OCI-M1 (cell line): ENCODE results near the gene KRT7.
"Not testable (repeated sequence)": the region's sequence is repeated elsewhere in the genome, so short reads cannot be mapped to it uniquely, and the experiment has no call there.

ENCODE experiments used
- DNase-seq: peaks from one replicate; lab custom pipeline; 2025; lab: John Stamatoyannopoulos, UW

The KRT7 gene

DNA sequence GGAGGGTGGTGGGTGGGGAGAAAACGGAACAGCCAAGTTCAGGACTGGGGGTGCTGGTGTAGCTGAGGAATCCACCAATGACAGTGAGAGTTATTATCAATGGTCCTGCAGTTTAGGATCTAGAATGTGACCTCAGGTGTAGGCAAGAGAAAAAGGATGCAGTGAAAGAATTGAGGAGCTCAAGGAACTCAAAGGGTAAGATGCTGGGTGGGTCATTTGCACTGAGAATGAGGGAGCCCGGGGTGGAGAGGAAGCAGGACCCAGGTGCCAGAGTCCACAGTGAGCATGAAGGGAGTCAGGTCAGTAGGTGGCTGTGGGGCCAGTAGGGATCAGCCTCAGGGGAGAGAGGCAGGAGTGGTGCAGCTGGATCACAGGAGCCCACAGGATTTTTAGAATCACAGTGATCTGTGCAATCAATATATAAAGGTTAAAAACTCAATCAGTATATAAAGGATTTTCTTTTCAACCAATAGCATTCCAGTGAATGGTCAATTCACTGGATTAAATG lies 3.2 kb upstream of the KRT7 start:
- DNase-seq, result no peak

DNA sequence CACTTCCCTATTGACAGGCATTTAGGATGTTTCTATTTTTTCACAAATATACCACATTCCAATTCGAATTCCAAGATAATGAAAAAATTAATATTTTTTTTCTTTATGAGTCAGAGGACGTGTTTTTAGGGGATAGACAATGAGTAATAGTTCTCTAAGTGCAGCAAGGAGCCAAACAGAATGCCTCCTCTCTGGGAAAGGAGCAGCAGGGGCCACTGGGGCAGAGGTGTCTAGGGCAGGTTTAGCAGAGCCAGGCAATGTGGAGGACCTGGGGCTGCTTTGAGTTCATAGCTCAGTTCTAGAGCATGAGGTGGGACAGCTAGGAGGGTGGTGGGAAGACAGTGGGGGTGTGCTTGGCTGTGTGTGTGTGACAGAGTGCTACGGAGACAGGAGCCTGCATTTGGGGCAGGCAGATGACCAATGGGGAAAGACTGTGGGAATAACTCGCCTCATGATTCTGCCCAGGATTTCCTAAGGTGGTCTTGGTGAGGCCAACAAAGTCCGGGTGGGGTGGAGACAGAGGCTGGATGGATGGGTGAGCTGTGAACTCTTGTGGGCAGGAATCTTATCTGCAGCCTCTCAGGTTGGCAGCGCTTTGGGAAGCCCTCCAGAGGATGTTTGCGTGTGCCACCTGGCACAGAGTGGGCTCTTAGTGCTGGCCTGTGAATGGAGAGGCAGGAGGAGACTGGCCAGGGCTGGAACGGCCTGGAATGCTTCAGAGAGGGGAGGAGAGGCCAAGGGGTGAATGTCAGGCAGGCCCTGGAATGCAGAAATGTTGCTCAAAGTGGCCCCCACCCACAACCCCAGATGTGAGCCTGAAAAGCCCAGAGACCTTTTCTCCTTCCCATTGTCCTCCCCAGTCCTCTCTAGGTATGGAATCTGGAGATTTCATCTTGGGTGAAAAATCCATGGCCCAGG lies 2.4 kb upstream of the KRT7 start:
- DNase-seq, result no peak

DNA sequence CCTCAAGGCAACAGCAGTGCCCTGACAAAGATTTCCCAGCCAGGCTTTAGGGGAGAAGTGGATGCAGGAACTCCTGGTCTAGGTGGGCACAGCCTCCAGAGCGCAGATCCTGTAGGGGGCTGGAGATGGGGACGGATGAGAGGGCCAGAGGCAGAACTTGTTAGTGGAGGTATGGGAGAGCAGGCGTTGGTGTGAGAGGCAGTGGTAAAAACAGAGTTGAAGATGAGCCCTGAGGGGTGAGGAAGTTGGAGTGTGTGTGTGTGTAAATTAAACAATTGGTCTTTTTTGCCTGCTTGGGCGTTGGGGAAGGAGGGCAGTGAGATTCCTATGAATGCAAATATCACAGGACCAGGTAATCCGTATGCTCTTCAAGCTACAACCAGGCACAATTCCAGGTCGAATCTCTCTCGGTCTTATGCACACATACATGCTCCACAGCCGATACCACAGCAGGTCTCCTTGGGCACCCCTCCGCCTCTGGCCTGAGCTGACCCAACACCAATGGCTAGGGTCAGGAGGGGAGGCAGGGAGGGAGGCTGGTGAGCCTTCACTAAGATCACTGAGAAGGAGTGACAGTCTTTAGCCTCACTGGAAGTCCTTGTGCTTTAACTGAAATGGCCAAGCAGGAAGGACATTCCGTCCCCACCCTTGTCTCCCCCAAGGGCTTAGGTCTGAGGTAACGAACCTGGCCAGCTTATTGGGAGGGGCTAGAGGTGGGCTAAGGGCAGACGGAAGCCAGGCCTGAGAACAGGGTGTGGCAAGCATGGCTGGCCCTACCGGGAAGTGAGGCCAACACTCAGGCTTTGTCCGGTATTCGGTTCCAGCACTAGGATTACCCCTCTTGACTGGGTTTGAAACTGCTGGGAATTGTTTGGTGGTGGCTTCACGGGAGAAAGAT lies 1.5 kb upstream of the KRT7 start:
- DNase-seq, result no peak

DNA sequence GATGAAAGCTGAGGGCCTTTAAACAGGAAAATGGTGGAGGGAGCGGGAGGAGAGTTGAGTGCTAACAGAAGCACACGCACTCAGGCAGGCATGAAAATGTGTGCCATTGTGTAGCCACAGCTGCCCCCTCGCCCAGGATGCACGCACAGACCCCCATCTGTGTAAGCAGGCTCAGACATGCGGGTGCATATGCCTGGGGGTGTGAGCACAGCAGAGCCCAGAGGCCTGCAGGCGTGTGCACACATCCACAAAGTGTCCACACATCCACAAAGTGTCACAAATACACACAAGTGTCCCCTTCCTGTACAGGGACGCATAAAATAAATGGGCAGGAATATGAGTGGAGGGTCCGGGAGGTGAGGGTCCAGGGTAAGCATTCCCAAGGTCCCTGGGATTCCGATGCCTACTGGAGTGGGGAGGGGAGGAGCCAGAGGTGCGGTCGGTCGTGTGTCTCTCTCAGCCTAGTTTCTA lies 805 bp upstream of the KRT7 start:
- no peak for DNase-seq

DNA sequence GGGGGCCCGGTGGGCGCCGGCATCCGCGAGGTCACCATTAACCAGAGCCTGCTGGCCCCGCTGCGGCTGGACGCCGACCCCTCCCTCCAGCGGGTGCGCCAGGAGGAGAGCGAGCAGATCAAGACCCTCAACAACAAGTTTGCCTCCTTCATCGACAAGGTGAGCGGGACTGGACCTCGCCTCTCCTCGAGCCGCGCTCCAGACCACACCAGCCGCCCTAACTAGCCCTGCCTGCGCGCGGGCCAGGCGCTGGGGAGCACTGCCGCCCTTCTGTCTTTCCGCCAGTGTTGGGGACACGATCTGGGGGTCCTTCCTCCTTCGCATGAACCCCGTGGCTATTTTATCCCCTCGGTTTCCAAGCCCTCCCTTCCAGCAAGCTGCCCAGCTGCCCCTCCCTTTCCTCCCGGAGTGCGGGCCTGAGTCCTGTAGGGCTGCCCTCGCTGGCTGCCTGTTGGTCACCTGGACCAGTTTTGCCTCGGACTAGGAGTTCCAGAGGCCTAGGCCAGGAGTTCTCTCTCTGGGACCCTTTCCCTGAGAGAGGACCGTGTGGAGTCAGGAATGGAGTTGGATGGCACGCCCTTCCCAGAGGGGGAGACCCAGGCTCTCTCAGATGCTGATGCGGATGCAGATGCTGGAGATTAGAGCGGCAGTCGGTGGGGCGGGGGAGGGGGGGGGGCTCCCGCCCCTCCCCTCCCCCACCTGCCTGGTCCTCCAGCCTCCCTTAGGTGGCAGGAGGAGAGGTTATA lies 592 bp downstream of the KRT7 start:
- DNase-seq, result no peak

DNA sequence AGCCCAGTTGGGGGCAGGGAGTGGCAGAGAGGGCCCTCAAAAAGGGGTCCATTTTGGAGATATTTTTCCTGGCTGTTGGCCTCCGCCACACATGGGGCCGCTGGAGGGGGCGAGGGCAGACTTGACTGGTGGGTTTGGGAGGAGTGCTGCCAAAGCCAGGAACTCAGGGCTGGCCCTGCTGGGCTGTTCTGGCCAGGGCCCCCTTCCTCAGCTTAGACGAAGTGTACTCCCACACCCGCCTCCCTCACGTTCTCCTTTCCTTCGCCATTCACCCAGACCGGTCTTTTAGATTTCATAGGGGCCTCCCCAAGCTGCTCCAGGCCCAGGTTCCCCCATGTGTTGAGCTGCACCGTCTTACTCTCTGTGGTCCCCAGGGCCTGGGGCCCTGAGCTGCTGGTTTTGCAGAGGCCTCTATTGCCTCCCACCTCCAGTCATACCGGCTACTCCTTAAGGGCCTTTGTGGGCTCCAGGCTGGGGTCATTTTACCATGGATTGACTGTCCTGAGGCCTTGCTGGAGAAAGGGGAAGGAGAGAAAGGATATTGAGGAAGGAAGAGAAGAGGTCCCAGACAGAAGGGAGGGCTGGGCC lies 1.3 kb downstream of the KRT7 start:
- no peak for DNase-seq

DNA sequence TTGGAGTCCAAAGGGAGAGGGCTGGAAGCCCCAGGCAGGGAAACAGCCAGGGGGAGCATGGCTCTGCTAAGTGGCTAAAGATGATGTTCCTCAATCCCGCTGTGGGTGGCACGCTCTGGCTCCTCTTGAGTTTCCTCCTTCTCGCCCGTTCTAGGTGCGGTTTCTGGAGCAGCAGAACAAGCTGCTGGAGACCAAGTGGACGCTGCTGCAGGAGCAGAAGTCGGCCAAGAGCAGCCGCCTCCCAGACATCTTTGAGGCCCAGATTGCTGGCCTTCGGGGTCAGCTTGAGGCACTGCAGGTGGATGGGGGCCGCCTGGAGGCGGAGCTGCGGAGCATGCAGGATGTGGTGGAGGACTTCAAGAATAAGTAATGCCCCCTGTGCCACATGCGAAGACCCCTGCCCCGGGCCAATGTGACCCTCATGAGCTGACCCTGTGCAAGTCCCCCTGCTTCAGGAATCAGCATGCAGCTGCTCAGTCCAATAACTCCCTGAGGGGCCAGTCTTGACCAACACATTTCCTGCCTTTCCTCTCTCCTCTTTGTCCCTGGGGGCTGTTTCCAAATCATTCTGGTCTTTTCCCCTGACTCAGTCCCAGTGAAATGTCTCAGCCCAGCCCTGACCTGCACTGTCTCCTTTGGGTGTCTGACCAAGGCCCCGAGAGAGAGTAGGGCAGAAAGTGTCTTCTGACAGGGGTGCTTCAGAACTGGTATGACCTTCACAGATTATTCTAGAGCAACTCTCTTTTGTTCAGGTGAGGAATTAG lies 2.1 kb downstream of the KRT7 start:
- no peak for DNase-seq

DNA sequence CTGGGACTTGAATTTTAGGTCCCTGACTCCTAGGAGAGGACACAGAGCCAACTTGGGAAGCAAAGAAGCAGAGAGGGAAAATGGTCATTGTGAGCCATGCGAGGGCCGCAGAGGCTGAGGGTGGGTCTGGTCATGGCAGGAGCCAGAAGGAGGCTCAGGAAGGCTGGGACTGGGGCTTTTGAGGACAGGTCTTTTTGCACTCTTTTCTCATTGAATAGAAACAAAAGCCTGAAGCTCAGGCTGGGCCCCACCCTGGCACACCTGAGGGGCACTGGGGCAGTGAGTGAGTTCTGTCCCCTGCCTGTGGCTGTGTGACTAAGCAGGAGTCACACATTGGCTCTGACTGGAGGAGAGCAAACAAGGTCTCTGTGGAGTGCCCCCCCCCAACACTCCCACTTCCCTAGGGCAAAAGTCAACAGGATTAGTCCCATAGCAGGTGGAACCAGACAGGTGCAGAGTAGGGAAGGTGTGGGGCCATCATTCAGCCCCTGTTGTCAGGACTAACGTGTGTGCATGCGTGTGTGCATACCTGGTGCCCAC lies 2.8 kb downstream of the KRT7 start:
- DNase-seq, result no peak

DNA sequence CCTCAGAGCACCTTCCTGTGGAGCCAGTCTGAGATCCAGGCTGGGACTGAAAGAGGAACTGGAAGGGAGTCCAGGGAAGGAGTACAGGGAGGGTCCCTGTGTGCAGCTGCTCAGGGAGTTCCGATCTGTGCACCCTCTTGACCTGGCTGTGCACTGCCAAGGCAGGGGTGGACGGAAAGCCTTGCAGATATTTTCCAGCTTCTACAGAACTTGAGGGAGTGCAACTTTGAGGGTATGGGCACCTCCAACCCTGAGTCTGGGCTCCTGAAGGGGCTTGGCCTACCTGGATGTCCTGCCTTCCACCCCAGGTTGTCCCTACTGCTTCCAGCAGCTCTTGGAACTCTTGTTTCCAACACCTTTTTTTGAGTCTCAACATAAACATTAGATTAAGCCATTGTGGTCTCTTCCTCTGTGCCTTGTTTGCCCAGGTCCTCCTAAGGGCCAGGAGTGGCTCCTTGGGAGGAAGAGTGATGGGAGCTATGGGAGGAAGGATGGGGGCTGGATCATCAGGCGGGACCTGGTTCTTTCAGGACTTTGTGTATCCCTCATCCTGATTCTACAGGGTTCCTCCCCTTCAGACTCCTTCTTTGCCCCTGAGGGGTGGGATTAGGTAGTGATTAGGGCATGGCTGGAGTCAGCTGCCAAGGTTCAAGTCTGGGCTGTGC lies 3.5 kb downstream of the KRT7 start:
- DNase-seq, result no peak

DNA sequence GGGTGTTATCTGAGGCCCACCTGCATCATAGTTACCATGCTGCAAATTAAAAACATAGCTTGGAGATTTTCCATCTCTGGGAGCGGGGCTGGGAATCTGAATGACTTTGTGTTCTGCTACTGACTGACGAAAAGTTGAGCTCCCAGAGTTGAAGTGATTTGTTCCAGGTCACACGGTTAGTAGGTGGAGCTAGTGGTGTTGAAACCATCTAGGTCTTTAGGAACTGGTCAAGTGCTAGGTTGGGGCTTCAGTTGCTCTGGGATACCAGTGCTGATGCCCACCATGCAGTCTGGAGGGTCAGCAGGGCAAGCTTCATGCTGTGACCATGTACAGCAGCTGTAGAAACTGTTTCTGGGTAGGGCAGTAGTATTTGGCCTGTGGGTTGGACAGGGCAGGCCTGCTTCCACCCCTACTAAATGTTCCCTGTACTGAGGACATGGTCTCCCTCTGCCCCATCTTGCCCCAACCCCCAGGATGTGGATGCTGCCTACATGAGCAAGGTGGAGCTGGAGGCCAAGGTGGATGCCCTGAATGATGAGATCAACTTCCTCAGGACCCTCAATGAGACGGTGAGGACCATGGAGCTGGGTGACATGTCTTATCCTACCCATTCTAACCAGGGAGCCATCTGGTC lies 5.3 kb downstream of the KRT7 start:
- DNase-seq, result no peak

DNA sequence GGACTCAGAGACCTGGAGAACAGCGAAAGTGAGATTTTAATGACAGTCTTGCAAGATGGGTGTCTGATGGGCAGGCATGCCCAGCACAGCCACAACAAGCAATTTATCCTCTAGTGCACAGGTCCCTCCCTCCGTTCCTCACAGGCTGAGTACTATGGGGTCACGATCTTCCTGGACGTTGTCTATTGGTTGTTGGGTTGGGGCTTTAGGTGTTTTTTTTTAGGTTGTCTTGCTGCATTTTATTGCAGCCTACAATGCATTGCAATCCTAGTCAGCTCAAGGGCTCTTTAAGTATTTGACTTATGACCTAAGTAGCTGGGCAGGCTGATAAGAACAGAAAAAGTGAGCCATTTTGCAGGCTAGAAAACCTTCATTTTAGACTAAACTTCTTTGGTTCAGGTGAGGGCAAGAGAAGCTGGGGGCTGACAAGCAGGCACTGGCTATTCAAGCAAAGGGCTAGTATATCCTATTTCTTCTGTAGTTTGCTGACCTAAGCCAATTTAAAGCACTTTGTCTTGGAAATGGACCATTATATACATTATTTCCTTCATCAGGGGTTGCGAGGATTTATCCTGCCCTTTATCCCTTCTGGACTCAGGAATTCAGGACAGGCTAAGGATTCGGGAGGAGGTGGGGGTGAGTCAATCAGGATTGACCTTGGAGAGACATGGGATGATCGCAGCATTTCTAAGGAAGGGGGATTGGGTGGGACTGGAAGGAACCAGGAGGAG lies 6.0 kb downstream of the KRT7 start:
- no peak for DNase-seq

DNA sequence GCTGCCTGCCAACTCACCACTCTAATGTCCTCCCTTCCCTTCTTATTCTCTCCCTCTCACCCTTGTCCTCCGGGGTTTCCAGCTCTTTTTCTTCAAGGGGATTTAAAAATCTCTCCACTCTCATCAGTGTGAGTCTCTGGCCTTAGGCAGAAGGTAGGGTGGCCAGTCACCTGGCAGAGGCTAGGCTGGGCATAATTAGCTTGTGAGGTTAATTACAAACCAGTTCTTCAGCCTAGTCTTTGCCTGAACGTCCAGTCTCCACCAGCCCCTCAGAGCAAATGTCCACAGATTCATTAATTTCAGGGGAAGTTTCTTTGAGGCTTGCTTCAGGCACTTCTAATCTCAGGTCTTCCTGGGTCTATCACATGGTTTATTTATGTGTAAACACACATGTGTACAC lies 6.7 kb downstream of the KRT7 start:
- no peak for DNase-seq

DNA sequence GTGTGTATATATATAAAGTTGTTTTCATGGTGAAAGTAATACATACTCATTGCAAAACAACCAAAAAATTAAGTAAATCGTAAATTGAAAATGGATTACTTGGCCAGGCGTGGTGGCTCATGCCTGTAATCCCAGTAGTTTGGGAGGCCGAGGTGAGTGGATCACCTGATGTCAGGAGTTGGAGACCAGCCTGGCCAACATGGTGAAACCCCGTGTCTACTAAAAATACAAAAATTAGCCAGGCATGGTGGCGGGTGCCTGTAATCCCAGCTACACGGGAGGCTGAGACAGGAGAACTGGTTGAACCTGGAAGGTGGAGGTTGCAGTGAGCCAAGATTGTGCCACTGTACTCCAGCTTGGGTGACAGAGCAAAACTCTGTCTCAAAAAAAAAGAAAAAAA lies 7.2 kb downstream of the KRT7 start:
- not testable (repeated sequence) for DNase-seq

DNA sequence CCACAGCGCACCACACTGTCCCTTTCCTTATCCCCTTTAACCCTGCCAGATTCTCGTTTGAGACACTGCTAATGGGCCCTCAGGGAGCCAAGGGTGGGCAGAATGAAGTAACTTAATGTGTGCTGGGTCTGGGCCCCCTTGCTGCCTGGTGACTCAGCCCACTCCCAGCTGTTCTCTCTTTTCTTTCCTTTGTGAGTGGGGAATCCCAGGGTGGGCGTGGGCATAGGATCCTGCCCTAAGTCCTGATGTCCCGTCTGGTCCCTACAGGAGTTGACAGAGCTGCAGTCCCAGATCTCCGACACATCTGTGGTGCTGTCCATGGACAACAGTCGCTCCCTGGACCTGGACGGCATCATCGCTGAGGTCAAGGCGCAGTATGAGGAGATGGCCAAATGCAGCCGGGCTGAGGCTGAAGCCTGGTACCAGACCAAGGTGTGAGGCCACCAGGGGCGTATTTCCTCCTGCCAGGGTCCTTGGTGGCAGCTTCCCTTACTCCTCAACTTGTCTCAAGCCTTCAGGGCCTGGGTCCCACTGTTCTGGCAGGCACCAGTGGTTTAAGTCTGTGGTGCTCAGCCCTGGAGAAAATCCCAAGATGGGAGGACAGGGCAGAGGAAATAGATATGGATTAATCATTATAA lies 8.3 kb downstream of the KRT7 start:
- DNase-seq, result no peak

DNA sequence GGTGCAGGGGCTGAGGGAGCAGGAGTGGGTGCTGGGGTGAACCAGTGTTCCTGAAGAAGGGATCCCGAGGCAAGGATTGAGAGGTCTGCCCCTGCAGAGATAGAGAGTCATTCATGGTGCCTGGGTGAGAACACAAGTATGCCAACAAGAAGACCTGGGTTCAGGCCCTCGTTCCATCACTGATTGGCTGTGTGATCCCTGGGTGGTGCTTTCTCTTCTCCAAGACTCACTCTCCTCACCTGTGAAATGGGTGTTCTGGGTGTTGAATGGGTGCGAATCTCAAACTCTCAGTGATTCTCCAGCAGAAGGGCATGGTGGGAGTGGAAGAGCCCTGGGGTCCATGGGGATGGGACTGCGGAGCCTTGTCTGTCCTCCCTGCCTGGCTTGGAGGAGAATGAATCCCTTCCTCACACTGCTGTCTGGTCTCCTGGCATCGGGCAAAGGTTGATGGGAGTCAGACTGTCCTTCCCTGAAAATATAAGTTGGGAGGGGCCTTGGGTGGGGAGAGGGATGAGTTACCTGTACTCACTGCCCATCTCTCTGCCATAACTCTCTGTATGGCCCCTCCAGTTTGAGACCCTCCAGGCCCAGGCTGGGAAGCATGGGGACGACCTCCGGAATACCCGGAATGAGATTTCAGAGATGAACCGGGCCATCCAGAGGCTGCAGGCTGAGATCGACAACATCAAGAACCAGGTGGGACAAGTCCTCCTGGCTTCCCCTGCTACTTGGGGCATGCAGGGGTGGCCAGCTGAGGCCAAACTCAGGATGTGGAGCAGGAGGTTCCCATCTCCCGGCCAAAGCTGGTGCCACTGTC lies 9.6 kb downstream of the KRT7 start:
- DNase-seq, result no peak

DNA sequence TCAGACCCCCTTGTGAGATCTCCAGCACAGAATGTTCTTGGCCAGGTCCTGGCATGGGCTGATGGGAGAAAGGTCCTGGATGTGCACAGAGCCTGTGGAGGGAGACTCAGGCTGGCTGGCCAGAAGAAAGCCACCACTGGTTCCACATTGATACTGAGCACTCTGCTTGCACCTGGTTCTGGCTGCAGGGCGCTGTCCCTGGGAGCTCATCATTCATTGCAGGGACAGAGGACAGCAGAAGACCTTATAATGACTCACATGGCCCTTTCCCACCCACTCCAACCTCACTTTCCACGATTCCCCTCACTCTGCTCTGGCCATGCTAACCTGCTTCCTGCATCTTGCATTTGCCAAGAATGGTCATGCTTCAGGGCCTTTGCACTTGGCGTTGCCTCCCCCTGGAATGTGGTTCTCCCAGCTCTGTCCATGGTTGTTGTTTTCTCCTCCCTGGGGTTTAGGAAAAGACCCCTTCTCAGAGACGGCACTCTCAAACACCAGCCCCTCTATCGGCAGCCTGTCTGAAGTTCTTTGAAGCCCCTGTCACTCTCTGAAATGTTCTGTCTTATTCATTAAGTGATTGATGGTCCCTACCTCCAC lies 10.3 kb downstream of the KRT7 start:
- DNase-seq, result no peak
